SU-DHL-6 (cell line): ENCODE results near the gene SLC19A1.

Experiments used
- H2AFZ ChIP-seq: fragments of 200-600 bp; sonication (generic); 2 replicates; pipeline ENCODE4 v1.6.1; 2014; ENCODE audit warnings: low read depth, mild to moderate bottlenecking, moderate library complexity, mixed read lengths, antibody characterized with exemption, low read length; ENCODE audit not compliant: severe bottlenecking
- H3F3A ChIP-seq: fragments of 200-600 bp; shearing (Covaris generic); 2 replicates; pipeline ENCODE4 v1.6.0; 2016; ENCODE audit warnings: antibody characterized with exemption, mild to moderate bottlenecking; ENCODE audit not compliant: insufficient read depth
- H3K27ac ChIP-seq: fragments of 200-600 bp; sonication (generic); 2 replicates; pipeline ENCODE4 v1.5.1; 2016; ENCODE audit warnings: low read depth, mild to moderate bottlenecking, low read length, moderate library complexity, mixed read lengths
- H3K27me3 ChIP-seq: fragments of 200-600 bp; sonication (generic), shearing (Covaris generic); 2 replicates; pipeline ENCODE4 v1.6.0; 2014; ENCODE audit warnings: mild to moderate bottlenecking, low read length
- H3K36me3 ChIP-seq: fragments of 200-600 bp; sonication (generic); 2 replicates; pipeline ENCODE4 v1.6.1; 2014; ENCODE audit warnings: mild to moderate bottlenecking, low read length, mixed read lengths
- H3K4me2 ChIP-seq: fragments of 300-600, 200-600 bp; shearing (Covaris generic), sonication (generic); 2 replicates; pipeline ENCODE4 v1.6.0; 2014; ENCODE audit warnings: low read length, low read depth, mild to moderate bottlenecking; ENCODE audit not compliant: poor library complexity, severe bottlenecking
- H3K4me3 ChIP-seq: fragments of 200-600 bp; sonication (generic); 2 replicates; pipeline ENCODE4 v1.5.1; 2014; ENCODE audit warnings: antibody characterized with exemption, low read length, mild to moderate bottlenecking, mixed read lengths; ENCODE audit not compliant: insufficient read depth, poor library complexity, severe bottlenecking
- H3K79me2 ChIP-seq: fragments of 200-600 bp; sonication (generic); 2 replicates; pipeline ENCODE4 v1.6.1; 2014; ENCODE audit warnings: mild to moderate bottlenecking, low read length, moderate library complexity; ENCODE audit not compliant: insufficient read depth
- H3K9ac ChIP-seq: fragments of 200-600 bp; sonication (generic); 2 replicates; pipeline ENCODE4 v1.7.0; 2014; ENCODE audit warnings: mild to moderate bottlenecking, low read length
- H3K9me2 ChIP-seq: fragments of 200-600 bp; sonication (generic); replicated peaks from 2 replicates; pipeline ENCODE4 v1.6.1; 2014; ENCODE audit warnings: low read length; ENCODE audit not compliant: insufficient read depth
- H3K9me3 ChIP-seq: fragments of 200-600 bp; sonication (generic); 2 replicates; pipeline ENCODE4 v1.6.1; 2014; ENCODE audit warnings: low read length, mixed read lengths; ENCODE audit not compliant: insufficient read depth
- H4K20me1 ChIP-seq: fragments of 200-600 bp; sonication (generic); 2 replicates; pipeline ENCODE4 v1.6.1; 2014; ENCODE audit warnings: low read depth, mild to moderate bottlenecking, antibody characterized with exemption, low read length, moderate library complexity, mixed read lengths
- CTCF ChIP-seq: fragments of 200-600 bp; sonication (generic); IDR thresholded peaks from one replicate; pipeline ENCODE4 v1.5.1; 2017; ENCODE audit warnings: antibody characterized with exemption, mild to moderate bottlenecking, low read length, moderate library complexity; ENCODE audit not compliant: insufficient read depth, poor library complexity, severe bottlenecking
- EZH2phosphoT487 ChIP-seq: fragments of 200-600 bp; sonication (generic), shearing (Covaris generic); conservative IDR thresholded peaks from 2 replicates; pipeline ENCODE4 v1.6.1; 2018; ENCODE audit warnings: mild to moderate bottlenecking, antibody characterized with exemption, low read length, moderate library complexity, mixed read lengths

Gene SLC19A1

DNA sequence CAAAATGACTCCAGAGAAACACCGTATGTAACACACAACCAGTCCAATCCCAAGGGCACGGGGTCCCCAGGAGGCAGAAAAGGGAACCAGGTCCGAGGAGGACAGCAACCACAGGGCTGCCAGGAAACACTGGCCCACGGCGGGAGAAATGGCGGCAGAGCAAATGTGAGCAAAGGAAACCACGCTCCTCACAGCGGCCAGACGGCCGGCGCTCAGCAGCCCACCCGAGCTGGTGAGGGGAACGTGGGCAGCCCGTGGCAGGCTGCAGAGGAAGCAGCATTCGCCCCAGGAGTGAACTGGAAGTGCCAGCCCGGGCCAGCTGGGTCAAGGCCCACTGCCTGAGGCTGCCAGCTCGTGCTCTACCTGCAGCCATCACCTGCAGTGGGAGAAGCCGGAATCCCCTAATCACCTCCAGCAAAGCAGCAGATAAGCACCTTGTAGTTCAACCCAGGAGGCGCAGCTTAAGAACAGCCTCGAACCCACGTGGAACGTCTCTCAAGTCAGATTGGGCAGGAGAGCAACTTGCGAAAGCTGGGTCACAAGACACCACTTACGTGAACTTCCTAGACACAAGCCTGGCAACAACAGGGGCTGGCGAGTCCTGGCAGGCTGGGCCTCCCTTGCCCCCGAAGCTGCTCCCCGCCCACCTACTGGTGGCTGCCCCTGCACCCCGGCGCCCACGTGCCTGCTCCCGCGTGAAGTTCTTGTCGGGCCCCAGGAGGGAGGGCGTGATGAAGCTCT, 6.7 kb downstream of the SLC19A1 start:
- Histone ChIP-seq H3F3A (no peaks in the 10 kb centered on the region), H3K27ac (no peak overlapping the region), H3K4me2 (no peak overlapping the region), H2AFZ (no peak overlapping the region), H3K79me2 (peaks cover 63% of the 10 kb centered on the region), H3K9me2 (no peaks in the 10 kb centered on the region), H3K4me3 (no peak overlapping the region), H3K9ac (no peak overlapping the region), H3K27me3 (no peaks in the 10 kb centered on the region), H3K9me3 (no peaks in the 10 kb centered on the region), H3K36me3 (no peaks in the 10 kb centered on the region), H4K20me1 (no peaks in the 10 kb centered on the region; the same call in 1 of the 2 replicates)
- TF ChIP-seq CTCF (no peak), EZH2phosphoT487 (no peak)

DNA sequence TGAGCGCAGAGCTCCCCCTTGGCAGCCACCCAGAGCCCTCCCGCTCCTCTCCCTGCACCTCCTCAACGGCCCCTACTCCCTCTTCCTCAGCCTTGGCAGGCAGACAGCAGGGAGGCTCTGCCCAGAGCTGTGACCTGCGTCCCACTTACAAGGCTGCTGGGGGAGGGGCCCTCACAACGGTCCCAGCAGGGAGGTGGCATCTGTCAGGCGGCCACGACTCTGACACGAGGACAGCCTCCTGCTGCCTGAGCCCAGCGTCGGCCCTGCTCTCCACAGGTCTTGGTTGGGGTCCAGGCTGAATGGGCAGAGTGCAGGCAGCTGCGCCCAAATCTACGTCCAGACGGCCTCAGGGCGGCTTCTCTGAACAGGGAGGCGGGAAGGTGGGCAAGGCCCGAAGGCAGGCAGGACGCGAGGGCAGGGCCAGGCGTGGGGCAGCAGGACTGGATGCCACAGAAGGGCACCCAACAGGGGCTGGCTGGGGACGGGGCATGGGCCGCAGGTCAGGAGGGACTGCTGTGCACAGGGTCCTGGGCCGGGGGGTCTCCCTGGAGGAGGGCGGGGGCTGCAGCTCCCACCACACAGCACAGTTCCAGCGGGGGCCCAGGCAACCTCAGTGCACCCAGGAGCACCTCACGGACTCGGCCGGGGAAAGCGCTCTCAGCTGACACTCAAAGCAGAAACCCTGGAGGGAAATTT, 7.5 kb downstream of the SLC19A1 start:
- Histone ChIP-seq H3K36me3 (peaks cover 3% of the 10 kb centered on the region; the same call in 1 of the 2 replicates), H3K4me2 (no peak overlapping the region), H3K27me3 (no peaks in the 10 kb centered on the region), H3K9me3 (no peaks in the 10 kb centered on the region), H3F3A (no peaks in the 10 kb centered on the region), H3K27ac (no peak overlapping the region), H3K4me3 (no peak overlapping the region), H4K20me1 (no peaks in the 10 kb centered on the region; the same call in 1 of the 2 replicates), H3K9ac (no peak overlapping the region), H3K9me2 (no peaks in the 10 kb centered on the region), H2AFZ (no peak overlapping the region), H3K79me2 (peaks cover 56% of the 10 kb centered on the region)
- TF ChIP-seq EZH2phosphoT487 (no peak), CTCF (no peak)

- Histone ChIP-seq H3K4me2 (no peak overlapping the region), H3K9me2 (no peaks in the 10 kb centered on the region), H4K20me1 (no peaks in the 10 kb centered on the region; the same call in 1 of the 2 replicates), H2AFZ (no peak overlapping the region), H3K9me3 (no peaks in the 10 kb centered on the region), H3K27me3 (no peaks in the 10 kb centered on the region), H3K4me3 (no peak overlapping the region), H3K9ac (no peak overlapping the region), H3K79me2 (peaks cover 49% of the 10 kb centered on the region), H3F3A (no peaks in the 10 kb centered on the region), H3K36me3 (peaks cover 4% of the 10 kb centered on the region; the same call in 1 of the 2 replicates), H3K27ac (no peak overlapping the region)
- TF ChIP-seq EZH2phosphoT487 (no peak), CTCF (no peak)
These were observed 8.2 kb downstream of the SLC19A1 start for GRCh38 chr21:45533846-45534635.
